Measurements from ENCODE around the gene HINFP.

DNA sequence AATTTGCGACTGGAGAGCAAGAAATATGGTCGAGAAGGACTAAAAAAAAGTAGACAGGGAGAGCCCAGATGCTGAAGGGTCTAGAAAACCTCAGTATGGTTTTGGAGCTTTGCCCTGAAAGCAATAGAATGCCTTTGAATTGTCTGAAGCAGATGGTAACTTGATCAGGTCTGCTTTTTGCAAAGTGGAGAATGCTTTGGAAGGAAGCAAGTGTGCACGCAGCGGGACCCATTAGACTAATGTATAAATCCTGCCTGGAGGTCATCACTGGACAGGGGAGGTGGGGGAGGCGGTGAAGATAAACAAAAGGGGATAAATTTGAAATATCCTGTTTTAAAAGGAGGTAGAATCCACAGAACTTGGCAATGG, 757 bp upstream of the HINFP start:
- TF ChIP-seq CTCF (IDR thresholded peaks at IDR 0.05) = no peak
- TF ChIP-seq POLR2A (IDR thresholded peaks at IDR 0.05) = no peak

Data from right lobe of liver (tissue), 4 donors.